Activated naive CD4-positive, alpha-beta T cell treated with anti-CD3 and anti-CD28 coated beads for 36 hours (primary cell): Measurements from ENCODE around the gene LTV1. TPM values are rescaled to one million over a fixed set of nuclear protein-coding genes. Genes with fewer than 3 reads are reported as not detected.

Experiments
- CTCF ChIA-PET: fragments of 350-600 bp; sonication (Branson Sonifier 250); formaldehyde crosslinking; loops from one replicate; lab custom pipeline; 2021; ENCODE audit warnings: antibody characterized with exemption; lab: Charles Lee
- DNase-seq: peaks from one replicate; pipeline ENCODE4 v3.0.0-alpha.2; 2020
- H3K27ac Mint-ChIP-seq: one replicate; pipeline ENCODE4 v1.8.0; 2021; ENCODE audit warnings: mild to moderate bottlenecking, mixed read lengths
- H3K27me3 Mint-ChIP-seq: one replicate; pipeline ENCODE4 v1.8.0; 2021; ENCODE audit warnings: low read depth, mixed read lengths
- H3K36me3 Mint-ChIP-seq: one replicate; pipeline ENCODE4 v1.8.0; 2021; ENCODE audit warnings: low read depth, mixed read lengths
- H3K4me1 Mint-ChIP-seq: one replicate; pipeline ENCODE4 v1.8.0; 2021; ENCODE audit warnings: low read depth, mixed read lengths
- H3K4me3 Mint-ChIP-seq: one replicate; pipeline ENCODE4 v1.8.0; 2021; ENCODE audit warnings: mild to moderate bottlenecking, moderate library complexity, mixed read lengths
- H3K9me3 Mint-ChIP-seq: one replicate; pipeline ENCODE4 v1.8.0; 2021; ENCODE audit warnings: mixed read lengths
- intact Hi-C: fragments of 100-400 bp; cut with micrococcal nuclease; formaldehyde crosslinking; loops from one replicate; pipeline ENCODE4 v1.15.1; 2023
- total RNA-seq, 2 experiments: library from RNA; stranded (reverse); gene quantifications; one replicate each; pipeline ENCODE4 v1.2.3, GENCODE V29; 2021

Gene LTV1
- total RNA-seq, 2 experiments from 2014 or later = 22.8 to 23.3 TPM

DNA sequence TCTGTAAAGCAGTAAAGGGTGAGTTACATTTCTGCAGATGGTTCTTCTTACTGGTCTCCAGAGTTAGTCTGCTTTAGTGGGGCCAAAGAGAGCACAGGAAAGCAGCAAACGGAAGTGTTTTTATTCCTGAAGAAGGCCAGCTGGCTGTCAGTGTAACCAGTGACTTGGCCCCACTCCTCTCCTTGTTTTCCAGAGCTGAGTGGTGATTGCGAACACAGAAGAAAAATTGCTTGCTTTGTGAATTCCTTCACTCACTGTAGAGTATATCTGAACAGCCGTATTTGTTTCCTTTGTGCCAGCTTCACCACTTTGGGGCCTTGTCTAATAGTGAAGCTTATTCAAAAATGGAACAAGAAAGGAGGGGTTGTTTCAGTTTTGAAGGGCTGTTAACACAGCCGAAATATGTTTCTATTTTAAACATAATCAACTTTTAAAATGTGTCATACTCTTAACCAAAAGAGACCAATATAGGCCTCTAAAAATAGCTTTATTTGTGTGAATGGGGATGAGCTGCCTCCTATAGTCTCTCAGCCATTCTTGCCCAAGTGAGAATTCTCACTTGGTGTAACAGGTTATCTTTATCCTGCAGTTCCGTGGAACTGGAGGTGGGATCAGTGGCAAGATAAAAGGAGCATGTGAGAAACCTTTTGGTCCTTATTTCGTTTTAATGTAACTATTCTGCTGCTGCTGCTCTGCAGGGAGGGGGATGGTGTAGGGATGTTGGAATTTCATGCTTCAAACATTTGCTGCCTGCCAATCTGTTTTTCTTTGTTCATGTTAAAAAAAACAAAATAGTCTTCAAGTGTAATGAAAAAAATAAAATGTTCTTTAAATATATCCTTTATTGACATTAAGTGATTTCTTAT lies 59.0 kb downstream of the LTV1 start:
- DNase-seq = peak; percentile 8
- Mint-ChIP-seq H3K36me3 (no peaks in the 10 kb centered on the region), H3K9me3 (no peaks in the 10 kb centered on the region), H3K4me3 (no peak overlapping the region), H3K27ac (no peak overlapping the region), H3K27me3 (no peaks in the 10 kb centered on the region), H3K4me1 (peaks cover 8% of the 10 kb centered on the region)
- intact Hi-C loops = no loop called here
- CTCF ChIA-PET = interaction anchor here (0.7 to 0.8 kb wide), 2 partner anchors 8 to 566 kb away, joined by 3 to 4 read pairs; no protein-coding TSS in a partner anchor

DNA sequence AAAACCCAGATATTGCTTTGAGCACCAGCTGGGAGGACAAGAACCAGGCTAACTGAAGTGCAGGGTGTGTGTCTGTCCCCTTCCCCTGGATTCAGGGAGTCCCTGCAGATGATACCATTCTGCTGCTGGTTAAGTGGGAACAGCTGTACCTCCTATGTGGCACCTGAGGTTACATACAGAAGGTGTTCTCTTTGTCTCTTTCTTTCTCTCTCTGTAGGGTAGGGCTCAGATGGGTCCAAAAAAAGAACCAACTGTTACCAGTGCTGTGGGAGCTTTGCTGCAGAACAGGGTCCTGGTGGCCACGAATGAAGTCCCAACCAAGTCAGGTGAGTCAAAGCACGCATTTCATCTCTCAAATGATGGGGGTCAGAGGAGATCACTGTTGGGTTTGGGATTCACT lies 59.7 kb downstream of the LTV1 start:
- Mint-ChIP-seq H3K9me3 (no peaks in the 10 kb centered on the region), H3K27ac (no peak overlapping the region), H3K36me3 (no peaks in the 10 kb centered on the region), H3K4me1 (peaks cover 8% of the 10 kb centered on the region), H3K27me3 (no peaks in the 10 kb centered on the region), H3K4me3 (no peak overlapping the region)
- CTCF ChIA-PET = interaction anchor here (0.8 kb wide), 1 partner anchor 9 kb away, joined by 4 read pairs; no protein-coding TSS in a partner anchor
- intact Hi-C loops = no loop called here
- DNase-seq = no peak

DNA sequence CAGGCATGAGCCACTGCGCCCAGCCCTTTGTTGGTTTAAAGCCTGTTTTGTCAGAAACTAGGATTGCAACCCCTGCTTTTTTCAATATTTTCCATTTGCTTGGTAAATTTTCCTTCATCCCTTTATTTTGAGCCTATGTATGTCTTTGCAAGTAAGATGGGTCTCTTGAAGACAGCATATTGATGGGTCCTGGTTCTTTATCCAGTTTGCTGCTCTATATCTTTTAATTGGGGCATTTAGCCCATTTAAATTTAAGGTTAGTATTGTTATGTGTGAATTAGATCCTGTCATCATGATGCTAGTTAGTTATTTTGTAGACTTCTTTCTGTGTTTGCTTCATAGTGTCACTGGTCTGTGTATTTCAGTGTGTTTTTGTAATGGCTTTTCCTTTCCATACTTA lies 67.9 kb downstream of the LTV1 start:
- Mint-ChIP-seq H3K36me3 (peaks cover 10% of the 10 kb centered on the region), H3K27ac (no peak overlapping the region)
- intact Hi-C loops = no loop called here

DNA sequence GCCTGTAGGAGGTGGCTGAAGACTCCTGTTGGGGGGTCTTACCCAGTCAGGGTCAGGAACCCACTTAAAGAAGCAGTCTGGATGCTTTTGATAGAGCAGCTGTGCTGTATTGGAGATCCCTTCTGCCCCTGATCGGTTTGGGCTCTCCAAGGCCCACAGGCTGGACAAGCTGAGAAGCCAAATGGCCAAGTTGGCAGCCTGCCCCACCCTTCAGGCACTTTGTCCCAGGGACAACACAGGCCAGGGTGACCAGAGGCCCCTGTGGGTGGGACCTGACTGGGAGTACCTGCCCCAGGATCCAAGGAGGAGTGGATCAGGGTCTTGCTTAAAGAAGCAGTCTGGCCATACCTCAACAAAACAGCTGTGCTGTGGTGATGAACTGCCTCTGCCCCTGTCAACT lies 69.5 kb downstream of the LTV1 start:
- H3K9me3 Mint-ChIP-seq = peaks cover 18% of the 10 kb centered on the region
- intact Hi-C loops = no loop called here
- no peaks in the 10 kb centered on the region for H3K4me1 Mint-ChIP-seq
- H3K36me3 Mint-ChIP-seq = peaks cover 10% of the 10 kb centered on the region
- CTCF ChIA-PET = no interaction called here
- H3K27ac Mint-ChIP-seq = no peak overlapping the region
- no peaks in the 10 kb centered on the region for H3K27me3 Mint-ChIP-seq
- no peak overlapping the region for H3K4me3 Mint-ChIP-seq
- DNase-seq = no peak

More for the DNA sequence above, 67.9 kb downstream of the LTV1 start:
- H3K4me3 Mint-ChIP-seq = no peak overlapping the region
- H3K9me3 Mint-ChIP-seq = peaks cover 18% of the 10 kb centered on the region
- H3K4me1 Mint-ChIP-seq = no peaks in the 10 kb centered on the region
- H3K27me3 Mint-ChIP-seq = no peaks in the 10 kb centered on the region
- CTCF ChIA-PET = interaction anchor here (1.4 kb wide), 1 partner anchor 13 kb away, joined by 5 read pairs; no protein-coding TSS in a partner anchor
- no peak for DNase-seq

Other genes with a start within 250 kb of the LTV1 start
- gene PHACTR2, start 165.4 kb upstream of the LTV1 start, total RNA-seq = 10 to 100 TPM; 10.7 to 12.2 TPM
- gene ZC2HC1B, start 21.1 kb downstream of the LTV1 start, total RNA-seq = not detected
- gene PLAGL1, start 164.9 kb downstream of the LTV1 start, total RNA-seq = 10 to 100 TPM; 10.0 to 11.7 TPM